SK-N-SH (cell line): ENCODE data around the gene SLC4A9.

ENCODE experiments used
- GATA2 ChIP-seq: sonication (generic); formaldehyde crosslinking; IDR thresholded peaks from 2 replicates; pipeline ENCODE4 v1.5.0; 2020; ENCODE audit warnings: mild to moderate bottlenecking, missing genetic modification reagents
- RAD21 ChIP-seq: IDR thresholded peaks from 2 replicates; pipeline ENCODE4 v1.6.1; 2012; ENCODE audit warnings: mild to moderate bottlenecking, low read length
- RCOR1 ChIP-seq: fragments of 150-350 bp; IDR thresholded peaks from 2 replicates; pipeline ENCODE4 v1.6.1; 2017; ENCODE audit warnings: antibody characterized with exemption, low read length
- SIN3A ChIP-seq: IDR thresholded peaks from 2 replicates; pipeline ENCODE4 v1.6.1; 2012; ENCODE audit warnings: low read depth, mild to moderate bottlenecking, low read length, moderate library complexity, borderline replicate concordance
- TF ChIP-seq, protein P1 (sequence below): fragments of 200-600 bp; sonication (generic); IDR thresholded peaks from 2 replicates; pipeline ENCODE4 v1.6.1; 2017; ENCODE audit warnings: antibody characterized with exemption, mild to moderate bottlenecking, moderate library complexity
- TF ChIP-seq, protein P2 (sequence below): IDR thresholded peaks from 2 replicates; pipeline ENCODE4 v1.4.0; 2012; ENCODE audit warnings: low read depth

- TF ChIP-seq, protein P1, sequence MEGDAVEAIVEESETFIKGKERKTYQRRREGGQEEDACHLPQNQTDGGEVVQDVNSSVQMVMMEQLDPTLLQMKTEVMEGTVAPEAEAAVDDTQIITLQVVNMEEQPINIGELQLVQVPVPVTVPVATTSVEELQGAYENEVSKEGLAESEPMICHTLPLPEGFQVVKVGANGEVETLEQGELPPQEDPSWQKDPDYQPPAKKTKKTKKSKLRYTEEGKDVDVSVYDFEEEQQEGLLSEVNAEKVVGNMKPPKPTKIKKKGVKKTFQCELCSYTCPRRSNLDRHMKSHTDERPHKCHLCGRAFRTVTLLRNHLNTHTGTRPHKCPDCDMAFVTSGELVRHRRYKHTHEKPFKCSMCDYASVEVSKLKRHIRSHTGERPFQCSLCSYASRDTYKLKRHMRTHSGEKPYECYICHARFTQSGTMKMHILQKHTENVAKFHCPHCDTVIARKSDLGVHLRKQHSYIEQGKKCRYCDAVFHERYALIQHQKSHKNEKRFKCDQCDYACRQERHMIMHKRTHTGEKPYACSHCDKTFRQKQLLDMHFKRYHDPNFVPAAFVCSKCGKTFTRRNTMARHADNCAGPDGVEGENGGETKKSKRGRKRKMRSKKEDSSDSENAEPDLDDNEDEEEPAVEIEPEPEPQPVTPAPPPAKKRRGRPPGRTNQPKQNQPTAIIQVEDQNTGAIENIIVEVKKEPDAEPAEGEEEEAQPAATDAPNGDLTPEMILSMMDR = no peak
- TF ChIP-seq SIN3A (no peak), RCOR1 (no peak), RAD21 (no peak), GATA2 (no peak)
- TF ChIP-seq, protein P2, sequence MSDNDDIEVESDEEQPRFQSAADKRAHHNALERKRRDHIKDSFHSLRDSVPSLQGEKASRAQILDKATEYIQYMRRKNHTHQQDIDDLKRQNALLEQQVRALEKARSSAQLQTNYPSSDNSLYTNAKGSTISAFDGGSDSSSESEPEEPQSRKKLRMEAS = no peak
Measured at GRCh38 chr5:140365282-140365681, 5.3 kb downstream of the SLC4A9 start.
